HG02870 (cell line): Measurements from ENCODE around the gene RPTOR.
"Not testable (repeated sequence)": the region's sequence is repeated elsewhere in the genome, so short reads cannot be mapped to it uniquely, and the experiment has no call there.

Experiments
- ATAC-seq: cut with Tn5 transposase; IDR thresholded peaks from one replicate; pipeline ENCODE4 v1.9.1; 2021; ENCODE audit warnings: mild to moderate bottlenecking, moderate library complexity; ENCODE audit not compliant: unreplicated experiment

Gene RPTOR

GRCh38 chr17:80512233-80512632 is 32.4 kb upstream of the RPTOR start:
- no peak for ATAC-seq

- ATAC-seq: no peak
Observed at GRCh38 chr17:80513201-80513600, 31.4 kb upstream of the RPTOR start.

DNA sequence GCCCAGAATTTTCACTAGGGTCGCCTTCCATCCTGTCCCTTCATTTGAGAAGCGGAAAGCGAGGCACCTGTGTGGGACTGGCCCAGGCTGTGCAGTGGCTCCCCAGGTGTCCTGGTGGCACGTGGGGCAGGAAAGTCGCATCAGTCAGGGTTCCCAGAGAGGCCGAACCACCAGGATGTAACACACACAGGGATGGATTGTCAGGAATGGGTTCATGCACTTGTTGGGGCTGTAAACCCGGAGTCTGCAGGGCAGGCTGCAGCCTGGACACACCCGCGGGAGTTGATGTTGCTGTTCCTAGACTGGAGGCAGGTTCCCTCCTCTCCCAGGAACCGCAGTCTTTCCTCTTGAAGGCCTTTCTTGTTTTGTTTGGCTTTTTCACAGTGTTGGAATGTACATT is 30.7 kb upstream of the RPTOR start:
- no peak for ATAC-seq

DNA sequence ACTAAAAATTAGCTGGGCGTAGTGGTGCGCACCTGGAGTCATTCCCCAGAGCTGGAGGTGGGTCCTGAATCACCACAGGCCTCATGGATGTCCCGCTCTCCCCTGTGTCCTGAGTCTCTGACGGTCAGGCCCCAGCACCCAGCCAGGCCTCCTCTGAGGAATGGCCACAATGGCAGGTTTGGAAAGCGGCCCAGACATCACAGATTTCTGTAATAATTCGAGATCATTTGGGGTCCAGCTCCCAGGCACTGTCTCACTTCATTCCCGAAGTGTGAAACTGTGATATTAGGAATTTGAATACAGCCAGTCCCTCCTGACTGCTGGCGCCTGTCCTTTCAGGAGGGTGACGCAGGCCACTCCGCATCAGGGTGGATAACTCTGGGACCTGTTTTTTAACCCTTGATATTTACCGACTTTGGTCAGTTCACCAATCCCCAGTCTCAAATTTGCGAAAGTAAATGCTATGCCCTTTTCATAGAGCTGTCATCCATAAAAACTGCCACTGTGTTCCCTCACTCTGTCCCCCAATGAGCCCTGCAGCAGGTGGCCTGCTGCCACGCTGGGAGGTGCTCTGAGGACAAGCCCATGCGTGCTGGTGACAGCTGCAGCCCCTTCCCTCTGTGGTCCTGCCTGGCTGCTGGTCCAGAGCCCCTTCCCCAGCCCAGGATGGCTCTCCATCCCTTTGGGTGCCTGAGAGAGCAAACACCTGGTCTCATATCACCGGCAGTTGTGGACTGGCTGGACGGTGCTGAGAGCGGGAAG is 28.3 kb upstream of the RPTOR start:
- no peak for ATAC-seq

GRCh38 chr17:80517641-80518040 is 27.0 kb upstream of the RPTOR start:
- ATAC-seq: no peak

GRCh38 chr17:80518392-80518791 is 26.2 kb upstream of the RPTOR start:
- no peak for ATAC-seq

DNA sequence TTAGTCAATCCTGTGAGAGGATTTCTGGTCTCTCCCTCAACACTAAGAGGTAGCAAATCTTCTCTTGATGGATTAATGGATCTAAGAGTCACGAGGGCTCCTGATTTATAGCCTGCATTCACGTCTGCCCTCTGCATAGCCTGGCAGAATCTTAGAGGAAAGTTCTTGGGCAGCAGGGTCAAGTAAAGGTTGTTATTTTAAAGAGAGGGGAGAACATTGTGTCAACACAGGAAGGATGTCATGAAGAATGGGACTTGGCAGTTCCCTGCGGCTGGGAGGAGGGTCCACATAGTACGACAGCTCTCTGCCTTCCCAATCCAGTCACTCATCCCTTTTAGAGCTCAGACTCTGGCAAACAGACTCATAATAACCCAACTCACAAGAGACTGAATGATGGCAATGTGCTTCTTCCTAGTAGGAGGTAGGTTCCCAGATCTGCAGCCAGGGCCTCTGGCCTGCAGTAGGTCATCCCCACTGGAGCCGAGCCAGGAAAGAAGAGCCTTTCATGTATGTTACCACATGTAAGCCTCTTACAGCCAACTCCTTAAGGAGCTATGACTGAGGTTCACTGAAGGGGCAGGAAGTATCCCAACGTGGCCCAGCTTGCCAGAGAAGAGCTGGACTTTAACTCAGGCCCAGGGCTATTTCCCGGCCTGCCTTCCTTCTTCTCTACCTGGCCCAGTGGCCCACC is 25.4 kb upstream of the RPTOR start:
- ATAC-seq: no peak

DNA sequence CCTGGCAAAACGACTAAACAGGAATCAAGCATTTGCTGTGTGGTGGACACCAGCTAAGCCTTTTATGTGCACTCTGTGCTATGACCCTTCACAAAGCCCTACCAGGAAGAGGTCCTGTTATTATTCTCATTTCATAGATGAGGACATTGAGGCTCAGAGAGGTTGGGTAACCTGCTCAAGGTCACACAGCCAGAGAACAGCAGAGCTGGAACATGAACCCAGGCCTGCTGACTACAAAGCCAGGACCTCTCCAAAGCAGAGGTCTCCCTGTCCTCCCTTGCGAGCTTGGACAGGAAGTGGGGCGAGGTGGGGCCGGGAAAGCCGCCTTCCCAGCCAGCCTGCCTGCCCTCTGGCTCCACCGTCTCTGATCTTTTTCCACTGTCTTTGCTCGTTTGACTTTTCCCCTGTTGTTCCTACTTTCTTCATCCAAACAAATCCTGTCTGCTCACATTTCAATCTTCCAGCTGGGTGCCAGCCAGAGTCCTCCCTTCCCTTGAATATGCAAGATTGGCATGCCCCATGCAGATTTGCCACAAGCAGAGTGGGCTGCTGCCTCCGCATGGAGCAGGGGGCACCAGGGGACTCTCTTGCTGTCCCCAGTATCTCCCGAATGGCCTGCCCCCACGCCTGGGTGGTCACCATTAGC is 23.7 kb upstream of the RPTOR start:
- no peak for ATAC-seq

DNA sequence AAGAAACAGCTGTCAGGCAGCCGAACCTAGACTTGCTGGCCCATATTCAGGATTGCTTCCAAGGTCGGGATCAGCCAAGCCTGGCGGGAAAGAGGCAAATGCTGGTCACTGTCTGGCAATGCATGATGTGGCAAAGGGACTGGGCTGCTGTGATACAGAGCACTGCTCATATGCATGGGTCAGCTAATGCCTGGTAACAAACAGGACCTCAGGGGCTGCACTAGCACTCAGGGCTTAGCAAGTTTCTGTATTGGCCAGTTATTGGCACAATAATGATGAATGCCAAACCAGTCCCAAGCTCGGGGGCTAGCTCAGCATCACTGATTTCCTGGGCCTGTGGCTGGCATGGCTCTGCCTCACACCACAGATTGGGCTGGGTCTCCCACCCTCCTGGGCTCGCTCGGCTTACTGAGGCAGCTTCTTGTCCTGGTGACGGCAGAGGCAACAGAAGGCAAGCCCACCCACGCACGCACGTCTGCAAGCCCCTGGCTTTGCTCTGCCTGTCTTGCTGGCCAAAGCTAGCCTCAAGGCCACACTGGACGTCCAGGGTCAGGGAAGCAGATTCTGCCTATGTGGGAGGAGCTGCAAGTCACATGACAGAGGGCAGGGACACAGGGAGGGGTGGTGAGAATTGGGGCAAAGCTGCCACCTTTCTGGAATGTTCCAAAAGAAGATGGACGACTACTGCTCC is 21.4 kb upstream of the RPTOR start:
- no peak for ATAC-seq

- ATAC-seq: no peak
Observed at GRCh38 chr17:80523956-80524712, 20.5 kb upstream of the RPTOR start.

DNA sequence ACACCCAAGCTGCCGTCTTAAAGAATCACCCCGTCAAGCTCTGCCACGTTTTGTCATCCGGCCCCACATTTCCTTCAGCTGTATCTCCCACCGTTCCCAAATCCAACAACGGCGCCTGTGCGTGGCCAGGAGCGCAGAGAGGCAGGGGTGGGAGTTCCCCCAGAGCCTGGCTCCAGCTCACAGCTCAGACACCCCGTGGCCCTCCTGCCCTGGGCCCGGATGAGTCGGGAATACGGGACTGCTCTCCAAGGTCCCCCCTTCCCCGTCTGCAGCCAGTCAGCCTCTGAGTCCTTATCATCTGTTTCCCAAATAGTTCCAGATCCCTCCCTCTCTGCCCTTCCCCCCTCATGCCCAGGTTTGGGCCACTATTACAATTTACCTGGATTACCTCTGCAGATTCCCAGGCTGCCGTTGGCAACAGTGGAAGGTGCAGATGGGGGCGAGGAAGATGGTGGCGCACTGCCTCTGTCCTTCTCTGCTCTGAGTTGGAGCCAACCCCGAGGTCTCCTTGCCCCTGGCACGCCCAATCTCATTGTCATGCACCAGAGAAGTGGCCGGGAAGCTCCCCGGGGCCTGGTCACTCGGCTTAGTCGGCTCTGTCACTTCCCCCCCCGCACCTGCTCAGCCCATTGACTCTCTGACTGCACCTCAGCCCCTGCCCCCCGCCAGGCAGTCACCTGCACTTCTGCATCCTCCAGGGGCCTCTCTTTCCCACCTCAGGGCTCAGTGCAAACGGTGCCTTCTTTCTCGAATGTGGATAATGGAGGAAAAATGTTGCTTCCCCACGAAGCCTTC is 18.3 kb upstream of the RPTOR start:
- ATAC-seq: no peak

DNA sequence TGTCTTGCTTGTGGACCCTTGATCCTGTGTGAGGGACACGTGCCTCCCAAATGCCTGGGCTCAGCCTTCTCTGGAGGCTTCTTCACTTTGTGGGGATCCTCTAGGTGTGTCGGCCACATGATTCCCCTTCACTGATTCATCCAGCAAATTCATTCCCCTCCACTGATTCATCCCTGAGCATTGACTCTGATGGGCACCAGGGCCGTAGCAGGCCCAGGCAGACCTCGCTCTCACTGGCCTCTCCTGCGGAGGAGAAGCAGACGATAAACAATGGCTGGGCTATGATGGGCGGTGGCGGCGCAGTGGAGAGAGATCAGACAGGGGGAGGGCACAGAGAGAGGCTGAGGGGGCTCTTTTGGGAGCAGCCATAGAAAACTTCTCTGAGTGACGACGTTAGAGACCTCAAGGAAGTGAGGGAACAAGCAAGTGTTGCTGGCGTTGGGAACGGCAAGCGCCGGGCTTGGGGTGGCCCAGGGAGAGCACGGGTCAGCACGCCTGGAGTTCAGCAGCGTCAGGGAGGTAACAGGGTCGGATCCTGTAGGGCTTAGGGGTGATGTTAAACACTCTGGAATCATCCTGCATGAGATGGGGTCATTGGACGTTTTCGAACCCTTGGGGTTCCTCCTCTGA is 17.5 kb upstream of the RPTOR start:
- ATAC-seq: no peak

DNA sequence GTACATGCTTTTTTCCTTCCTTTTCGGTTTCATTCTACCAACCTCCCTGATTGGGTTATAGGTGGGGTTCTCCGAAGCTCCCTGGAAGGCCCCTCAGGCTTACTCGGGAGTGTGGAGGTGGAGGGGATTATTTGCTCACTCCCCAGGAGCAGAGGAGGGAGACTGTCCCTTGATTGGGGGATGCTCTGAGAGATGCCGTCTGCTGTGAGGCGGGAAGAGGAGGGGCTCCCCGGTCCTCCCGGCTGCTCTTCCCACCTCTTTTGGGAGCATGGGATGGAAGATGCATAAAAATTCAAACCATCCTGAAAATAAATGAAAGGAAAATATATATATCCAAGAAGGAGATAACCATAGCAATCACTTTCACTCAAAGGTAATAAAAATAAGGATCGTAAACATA is 16.1 kb upstream of the RPTOR start:
- no peak for ATAC-seq

GRCh38 chr17:80529104-80529903 is 15.3 kb upstream of the RPTOR start:
- no peak for ATAC-seq

DNA sequence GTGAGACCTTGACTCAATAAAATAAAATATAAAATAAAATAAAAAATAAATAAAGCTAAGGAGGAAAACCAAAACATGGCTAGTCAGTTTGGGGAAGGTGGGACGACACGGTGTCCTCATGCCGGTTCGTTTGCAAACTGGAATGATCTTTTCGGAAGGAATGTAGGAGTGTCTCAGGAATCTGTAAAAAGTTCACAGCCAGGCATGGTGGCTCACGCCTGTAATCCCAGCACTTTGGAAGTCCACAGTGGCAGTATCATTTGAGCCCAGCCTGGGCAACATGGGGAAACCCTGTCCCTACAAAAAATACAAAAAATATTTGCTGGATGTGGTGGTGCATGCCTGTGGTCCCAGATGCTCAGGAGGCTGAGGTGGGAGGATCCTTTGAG is 14.7 kb upstream of the RPTOR start:
- no peak for ATAC-seq

DNA sequence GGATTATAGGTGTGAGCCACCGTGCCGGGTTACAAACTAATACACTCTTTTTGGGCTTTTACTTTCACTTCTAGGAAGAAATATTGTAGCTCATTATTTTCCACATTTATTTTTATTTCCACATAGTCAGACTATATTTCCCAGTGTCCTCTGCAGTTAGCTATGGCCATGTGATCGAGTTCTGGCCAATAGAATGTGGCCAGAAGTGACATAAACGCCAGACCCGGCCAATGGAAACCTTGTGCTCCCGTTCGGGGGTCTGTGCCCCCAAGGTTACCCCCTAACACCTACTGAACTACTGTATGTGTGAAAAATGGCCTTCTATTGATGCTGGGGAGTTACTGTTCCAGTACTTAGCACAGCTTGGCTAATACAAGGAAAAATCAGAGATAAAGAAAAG is 13.2 kb upstream of the RPTOR start:
- no peak for ATAC-seq

GRCh38 chr17:80537386-80537785 is 7.3 kb upstream of the RPTOR start:
- ATAC-seq: not testable (repeated sequence)

DNA sequence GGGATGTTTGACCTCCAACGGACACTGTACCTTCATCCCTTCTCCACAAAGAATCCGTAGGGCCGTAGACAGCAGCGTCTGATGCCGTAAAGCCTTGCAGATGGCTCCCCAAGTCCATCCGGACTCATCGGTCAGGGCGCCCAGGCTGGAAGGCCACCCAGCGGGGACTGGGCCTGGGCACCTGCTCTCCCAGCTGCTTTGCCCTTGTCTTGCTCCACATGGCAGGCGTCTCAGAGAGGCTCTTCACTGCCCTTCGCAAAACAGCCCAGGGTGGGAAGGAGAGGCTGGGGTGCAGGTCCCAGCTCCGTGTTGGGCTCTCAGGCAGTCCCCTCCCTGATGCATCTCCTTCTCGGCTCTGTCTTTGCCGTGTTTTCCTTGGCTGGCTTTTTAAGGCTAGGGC is 6.2 kb upstream of the RPTOR start:
- no peak for ATAC-seq
